Measurements from ENCODE around the gene NAGPA. TPM values are rescaled to one million over a fixed set of nuclear protein-coding genes. Genes with fewer than 3 reads are reported as not detected.
A peak's percentile ranks its signal among the peaks of the same experiment; 100 is the strongest.

Gene NAGPA
- total RNA-seq, 1 experiment from 2014 or later, result 31.6 TPM

DNA sequence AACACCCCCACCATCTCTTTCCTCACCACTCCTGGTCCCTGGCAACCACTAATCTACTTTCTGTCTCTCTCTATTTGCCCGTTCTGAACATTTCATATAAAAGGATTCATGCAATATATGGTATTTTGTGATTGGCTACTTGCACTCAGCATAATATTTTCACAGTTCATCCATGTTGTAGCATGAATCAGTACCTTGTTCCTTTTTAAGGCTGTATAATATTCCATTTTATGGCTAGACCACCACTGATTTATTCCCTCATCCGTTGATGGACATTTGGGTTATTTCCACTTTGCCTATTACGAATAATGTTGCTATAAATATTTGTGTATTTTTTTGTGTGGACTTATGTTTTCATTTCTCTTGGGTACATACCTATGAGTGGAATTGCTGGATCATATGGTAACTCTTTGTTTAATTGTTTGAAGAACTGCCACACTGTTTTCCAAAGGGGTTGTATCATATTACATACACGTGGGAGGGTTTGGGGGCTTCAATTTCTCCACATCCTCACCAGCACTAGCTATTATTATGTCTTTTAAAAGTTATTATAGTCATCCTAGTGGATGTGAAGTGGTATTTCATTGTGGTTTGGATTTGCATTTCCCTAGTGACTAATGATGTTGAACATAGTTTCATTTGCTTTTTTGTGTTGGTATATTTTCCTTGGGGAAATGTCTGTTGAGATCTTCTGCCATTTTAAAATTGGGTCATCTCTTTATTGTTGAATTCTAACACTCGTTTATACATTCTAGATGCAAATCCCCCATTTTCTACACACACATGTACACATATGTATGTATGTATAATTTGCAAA, 49.4 kb downstream of the NAGPA start:
- in situ Hi-C loops (cut with HindIII; ENCODE audit: low sequenced_read_pairs), result no loop called here
- DNase-seq (ENCODE audit: low spot score), result no peak

DNA sequence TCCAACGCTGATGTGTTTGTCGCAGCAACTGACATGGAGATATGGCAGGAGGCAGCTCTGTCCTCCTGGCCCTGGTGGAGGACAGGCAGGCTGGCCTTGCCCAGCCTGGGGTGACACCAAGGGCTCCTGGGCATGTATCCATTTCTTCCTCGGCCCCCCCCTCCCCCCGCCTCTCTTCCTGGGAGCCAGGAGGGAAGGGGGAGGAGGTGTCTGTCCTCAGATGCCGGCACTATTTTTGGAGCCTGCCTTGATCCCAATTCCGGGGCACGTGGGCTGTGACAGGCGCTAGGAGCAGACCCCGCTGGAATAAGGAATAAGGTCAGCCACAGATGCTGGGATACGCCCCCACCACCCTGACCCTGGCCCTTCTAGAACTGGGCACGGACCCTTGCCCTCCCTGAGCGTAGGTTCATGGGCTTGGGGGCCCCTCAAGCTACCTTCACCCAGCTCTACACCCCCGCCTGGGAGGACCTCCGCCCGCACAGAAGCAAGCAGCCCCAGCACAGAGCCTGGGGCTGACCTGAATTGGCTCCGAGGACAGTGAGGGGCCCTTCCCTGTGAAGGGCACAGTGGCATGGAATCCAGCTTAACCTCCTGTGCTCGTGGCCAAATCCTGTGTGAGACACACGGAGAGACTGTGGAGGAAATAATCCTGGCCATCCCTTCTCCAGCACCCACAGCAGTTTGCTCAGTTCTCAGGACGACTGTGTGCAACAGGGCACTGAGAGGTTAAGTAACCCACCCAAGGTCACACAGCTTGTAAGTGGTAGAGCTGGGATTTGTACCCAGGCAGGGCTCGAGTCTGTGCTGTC, 51.5 kb downstream of the NAGPA start:
- peak; percentile 38 for DNase-seq (ENCODE audit: low spot score)
- in situ Hi-C loops (cut with HindIII; ENCODE audit: low sequenced_read_pairs), result no loop called here

- DNase-seq (ENCODE audit: low spot score), result no peak
- in situ Hi-C loops (cut with HindIII; ENCODE audit: low sequenced_read_pairs), result no loop called here
These were observed 52.3 kb downstream of the NAGPA start for GRCh38 chr16:4981473-4981872.

- in situ Hi-C loops (cut with HindIII; ENCODE audit: low sequenced_read_pairs), result no loop called here
- DNase-seq (ENCODE audit: low spot score), result no peak
These were observed 53.0 kb downstream of the NAGPA start for GRCh38 chr16:4980691-4981090.

- DNase-seq (ENCODE audit: low spot score), result no peak
- in situ Hi-C loops (cut with HindIII; ENCODE audit: low sequenced_read_pairs), result no loop called here
These were observed 53.7 kb downstream of the NAGPA start for GRCh38 chr16:4979736-4980660.

DNA sequence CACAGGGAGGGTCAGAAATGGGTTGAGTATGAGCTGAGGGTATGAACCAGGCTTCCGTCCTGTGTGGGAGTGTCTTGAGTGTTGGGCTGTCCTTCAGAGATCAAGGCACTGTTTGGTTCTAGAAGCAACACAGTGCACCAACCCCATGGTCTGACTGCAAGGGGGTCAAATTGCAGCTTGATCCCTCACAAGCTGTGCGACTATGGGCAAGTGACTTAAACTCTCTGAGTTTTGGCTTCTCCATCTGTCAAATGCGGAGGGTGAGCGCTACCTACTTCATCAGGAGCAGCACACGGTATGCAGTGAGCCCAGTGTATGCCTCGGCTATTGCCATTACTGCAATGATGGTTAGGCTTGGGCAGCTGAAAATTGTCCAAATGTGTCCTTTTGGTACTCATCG, 54.6 kb downstream of the NAGPA start:
- DNase-seq (ENCODE audit: low spot score), result no peak
- in situ Hi-C loops (cut with HindIII; ENCODE audit: low sequenced_read_pairs), result no loop called here

DNA sequence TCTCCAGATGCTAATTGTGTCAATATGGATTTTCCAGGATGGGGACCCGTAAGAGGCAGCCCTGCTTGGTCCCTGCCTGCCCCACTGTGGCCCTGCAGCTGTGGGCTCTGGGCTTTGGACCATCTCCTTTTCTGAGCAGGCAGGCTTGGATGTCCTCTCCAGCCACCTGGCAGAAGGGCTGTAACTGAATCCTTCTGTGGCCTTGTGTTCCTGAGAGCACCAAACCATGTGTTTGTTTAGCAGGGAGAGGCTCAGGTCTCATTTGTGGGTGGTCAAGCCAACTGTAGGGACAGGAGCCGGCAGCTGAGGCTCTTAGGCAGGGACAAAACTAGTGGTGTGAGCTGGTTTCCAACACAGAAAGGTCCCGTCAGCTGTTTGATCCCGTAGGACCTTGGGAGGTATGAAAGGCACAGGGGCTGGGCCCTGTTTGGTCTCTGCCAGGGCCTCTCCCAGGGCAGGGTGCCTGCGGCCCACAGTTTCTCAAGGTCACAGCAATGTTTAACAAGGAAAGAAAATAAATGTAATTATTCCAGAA, 57.1 kb downstream of the NAGPA start:
- in situ Hi-C loops (cut with HindIII; ENCODE audit: low sequenced_read_pairs), result no loop called here
- DNase-seq (ENCODE audit: low spot score), result no peak

- no peak for DNase-seq (ENCODE audit: low spot score)
- in situ Hi-C loops (cut with HindIII; ENCODE audit: low sequenced_read_pairs), result no loop called here
These were observed 57.7 kb downstream of the NAGPA start for GRCh38 chr16:4976079-4976478.

Other genes starting within 250 kb of the NAGPA start
- gene SEPTIN12, start 245.6 kb downstream of the NAGPA start, total RNA-seq (2014; rRNA removed; shearing (Covaris generic)), result not detected in 2 replicates
- gene SMIM22, start 238.6 kb downstream of the NAGPA start, total RNA-seq (2014; rRNA removed; shearing (Covaris generic)), result not detected in 2 replicates
- gene ROGDI, start 231.3 kb downstream of the NAGPA start, total RNA-seq (2014; rRNA removed; shearing (Covaris generic)), result 25.9 and 30.4 TPM in 2 replicates
- gene GLYR1, start 186.6 kb downstream of the NAGPA start, total RNA-seq (2014; rRNA removed; shearing (Covaris generic)), result 79.9 and 82.0 TPM in 2 replicates
- 22.6 and 24.7 TPM in 2 replicates for gene UBN1, start 186.5 kb downstream of the NAGPA start, total RNA-seq (2014; rRNA removed; shearing (Covaris generic))
- 33.2 and 41.0 TPM in 2 replicates for gene PPL, start 96.8 kb downstream of the NAGPA start, total RNA-seq (2014; rRNA removed; shearing (Covaris generic))
- gene SEC14L5, start 75.6 kb downstream of the NAGPA start, total RNA-seq (2014; rRNA removed; shearing (Covaris generic)), result 0.10 and 0.86 TPM in 2 replicates
- gene C16orf89, start 32.0 kb upstream of the NAGPA start, total RNA-seq (2014; rRNA removed; shearing (Covaris generic)), result not detected in 2 replicates
- gene ALG1, start 37.9 kb upstream of the NAGPA start, total RNA-seq (2014; rRNA removed; shearing (Covaris generic)), result 24.4 and 42.0 TPM in 2 replicates
- gene EEF2KMT, start 63.9 kb upstream of the NAGPA start, total RNA-seq (2014; rRNA removed; shearing (Covaris generic)), result 18.8 and 19.1 TPM in 2 replicates

Data from G401 (cell line).